ENCODE results near the gene GRAP2. TPM values are rescaled to one million over a fixed set of nuclear protein-coding genes. Genes with fewer than 3 reads are reported as not detected.

GRAP2 gene
- total and polyA plus RNA-seq, 2 of the 8 experiments (the other 6 are each of a cell fraction or from before 2014, with no cell fraction given): 0.08 TPM; not detected in 1

GRCh38 chr22:39943953-39944872 is 43.3 kb downstream of the GRAP2 start (continued):
- no peak for TF ChIP-seq TAF7 (optimal IDR thresholded peaks at IDR 0.05; ENCODE audit: borderline replicate concordance, low read depth, low read length)

Measured in H1 (cell line).